Kidney tubule cell (primary cell): Measurements from ENCODE around the gene HDAC5.

Experiments used
- DNase-seq: peaks from one replicate; pipeline ENCODE4 v3.0.0-alpha.2; 2018; ENCODE audit warnings: low spot score

The HDAC5 gene

GRCh38 chr17:44086364-44087311 is 36.8 kb downstream of the HDAC5 start:
- peak; percentile 80 for DNase-seq

GRCh38 chr17:44085908-44086307 is 37.5 kb downstream of the HDAC5 start:
- no peak for DNase-seq

GRCh38 chr17:44084921-44085320 is 38.5 kb downstream of the HDAC5 start:
- no peak for DNase-seq

- DNase-seq: no peak
Measured at GRCh38 chr17:44084131-44084538, 39.3 kb downstream of the HDAC5 start.

GRCh38 chr17:44083250-44083849 is 40.1 kb downstream of the HDAC5 start:
- peak; percentile 62 for DNase-seq

- no peak for DNase-seq
Measured at GRCh38 chr17:44082256-44082927, 41.0 kb downstream of the HDAC5 start.

GRCh38 chr17:44081681-44082080 is 41.8 kb downstream of the HDAC5 start:
- no peak for DNase-seq

GRCh38 chr17:44079877-44080821 is 43.3 kb downstream of the HDAC5 start:
- DNase-seq: no peak

- DNase-seq: no peak
Measured at GRCh38 chr17:44078412-44078811, 45.0 kb downstream of the HDAC5 start.

- no peak for DNase-seq
Measured at GRCh38 chr17:44077595-44077909, 45.9 kb downstream of the HDAC5 start.

- no peak for DNase-seq
Measured at GRCh38 chr17:44076716-44077594, 46.5 kb downstream of the HDAC5 start.

- no peak for DNase-seq
Measured at GRCh38 chr17:44075598-44076293, 47.7 kb downstream of the HDAC5 start.

- DNase-seq: no peak
Measured at GRCh38 chr17:44074911-44075285, 48.5 kb downstream of the HDAC5 start.

- no peak for DNase-seq
Measured at GRCh38 chr17:44074231-44074910, 49.1 kb downstream of the HDAC5 start.

GRCh38 chr17:44071772-44072171 is 51.7 kb downstream of the HDAC5 start:
- DNase-seq: peak; percentile 23

GRCh38 chr17:44071198-44071520 is 52.3 kb downstream of the HDAC5 start:
- no peak for DNase-seq

- DNase-seq: peak; percentile 98
Measured at GRCh38 chr17:44070455-44071197, 52.8 kb downstream of the HDAC5 start, which contains the start of gene G6PC3. Gene G6PC3, plus strand, starts transcription at chr17:44070735. Its CDS starts 231 bp downstream, at chr17:44070966.

- peak; percentile 13 for DNase-seq
Measured at GRCh38 chr17:44069974-44070454, 53.4 kb downstream of the HDAC5 start.

- DNase-seq: no peak
Measured at GRCh38 chr17:44067545-44067940, 55.9 kb downstream of the HDAC5 start.
